NCI-H1694 (cell line): ENCODE measurements around the gene EXTL2.
A peak's percentile ranks its signal among the peaks of the same experiment; 100 is the strongest.
"Not testable (repeated sequence)": the region's sequence is repeated elsewhere in the genome, so short reads cannot be mapped to it uniquely, and the experiment has no call there.

Experiments used
- DNase-seq: peaks from one replicate; lab custom pipeline; 2025; lab: John Stamatoyannopoulos, UW

Gene EXTL2

GRCh38 chr1:100902365-100902764 lies 7.7 kb upstream of the EXTL2 start:
- DNase-seq, result no peak

DNA sequence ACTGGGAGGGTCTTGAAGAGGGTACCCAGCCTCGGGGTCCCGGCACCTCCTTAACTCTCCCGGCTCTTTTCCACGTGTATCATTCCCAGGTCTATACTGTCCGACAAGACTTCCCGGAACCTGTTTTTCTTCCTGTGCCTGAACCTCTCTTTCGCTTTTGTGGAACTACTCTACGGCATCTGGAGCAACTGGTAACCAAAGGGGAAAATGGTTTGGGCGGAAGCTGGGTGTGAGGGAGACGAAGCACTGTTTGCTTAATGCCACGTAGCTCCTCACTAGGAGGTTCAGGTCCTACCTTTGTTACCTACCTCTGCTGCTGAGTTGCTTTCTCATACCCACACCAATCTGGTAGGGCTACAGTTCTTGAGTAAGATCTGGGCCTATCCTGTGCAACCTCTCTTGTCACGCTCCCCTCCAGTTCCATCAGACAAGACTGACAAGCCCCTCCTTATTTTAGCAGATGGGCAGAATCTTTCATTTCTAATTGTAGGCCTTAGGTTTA lies 1.9 kb upstream of the EXTL2 start:
- DNase-seq, result peak; percentile 6

GRCh38 chr1:100895540-100896480 lies 1.2 kb upstream of the EXTL2 start, which contains the start of gene SLC30A7:
Gene SLC30A7 (plus strand): TSS chr1:100896090. CDS start chr1:100896263, 173 bp downstream.
- peak; percentile 92 for DNase-seq

DNA sequence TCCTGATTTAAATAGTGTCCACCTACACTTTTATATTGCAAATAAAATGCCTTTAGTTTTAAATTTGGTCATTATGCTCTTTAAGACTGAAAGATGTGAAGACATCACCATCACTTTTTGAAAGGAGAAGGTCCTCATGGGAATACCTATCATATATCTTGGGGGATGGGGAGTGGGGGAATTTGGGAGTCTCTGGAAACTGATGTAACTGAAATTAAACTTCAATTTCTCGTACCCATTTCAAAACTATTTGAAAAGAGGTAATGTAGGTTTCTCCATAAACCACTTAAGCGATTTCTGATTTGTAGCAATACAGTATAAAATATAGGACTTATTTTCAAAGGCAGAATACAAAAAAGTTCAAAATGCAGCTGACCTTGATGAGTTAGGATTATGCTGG lies 924 bp downstream of the EXTL2 start:
- no peak for DNase-seq

DNA sequence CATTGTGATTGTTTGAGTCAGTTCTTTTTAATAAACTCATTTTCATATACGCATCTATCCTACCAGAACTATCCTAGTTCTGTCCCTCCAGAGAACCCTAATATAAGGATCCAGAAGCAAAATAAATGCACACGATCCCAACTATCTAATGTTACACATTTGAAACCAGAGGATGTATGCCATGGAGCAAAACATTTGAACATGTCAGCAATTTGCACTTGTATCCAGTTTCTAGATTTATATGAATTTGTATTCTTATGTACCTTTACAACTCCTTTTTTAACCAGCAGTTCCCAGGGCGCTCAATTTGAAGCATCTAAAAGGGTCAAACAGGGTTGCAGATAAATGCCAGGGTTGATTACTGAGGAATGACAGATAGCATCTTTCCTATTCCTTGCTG lies 2.1 kb downstream of the EXTL2 start:
- DNase-seq, result no peak

DNA sequence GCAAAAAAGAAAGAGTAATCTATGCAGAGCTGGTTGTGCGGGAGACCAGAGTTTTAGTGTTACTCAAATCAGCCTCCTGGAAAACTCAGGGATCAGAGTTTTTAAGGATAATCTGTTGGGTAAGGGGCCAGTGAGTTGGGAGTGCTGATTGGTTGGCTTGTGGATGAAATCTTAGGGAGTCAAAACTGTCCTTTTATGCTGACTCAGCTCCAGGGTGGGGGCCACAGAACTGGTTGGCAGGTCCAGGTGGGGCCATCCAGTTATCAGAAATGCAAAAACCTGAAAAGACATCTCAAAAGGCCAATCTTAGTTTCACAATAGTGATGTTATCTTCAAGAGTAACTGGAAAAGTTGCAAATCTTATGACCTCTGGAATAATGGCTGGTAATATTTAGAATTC lies 3.3 kb downstream of the EXTL2 start:
- DNase-seq, result no peak

GRCh38 chr1:100889869-100890482 lies 4.7 kb downstream of the EXTL2 start:
- DNase-seq, result not testable (repeated sequence)

- DNase-seq, result not testable (repeated sequence)
Measured at GRCh38 chr1:100889007-100889406, 5.6 kb downstream of the EXTL2 start.

- no peak for DNase-seq
Measured at GRCh38 chr1:100883963-100884362, 10.7 kb downstream of the EXTL2 start.

DNA sequence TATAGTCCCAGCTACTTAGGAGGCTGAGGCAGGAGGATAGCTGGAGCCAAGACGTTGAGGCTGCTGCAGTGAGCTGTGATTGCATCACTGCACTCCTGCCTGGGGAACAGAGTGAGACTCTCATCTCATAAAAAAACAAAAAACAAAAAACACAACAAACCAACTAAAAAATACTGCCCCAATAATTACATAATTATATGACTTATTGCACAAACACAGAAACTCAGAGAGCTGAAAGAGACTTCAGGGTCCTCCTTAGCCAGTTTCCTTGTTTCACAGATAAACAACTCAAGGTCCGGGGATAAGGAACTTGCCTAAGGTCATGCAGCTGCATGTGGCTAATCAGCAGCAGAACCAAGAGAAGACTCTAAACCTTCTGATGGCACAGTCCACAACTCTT lies 11.9 kb downstream of the EXTL2 start:
- DNase-seq, result no peak

DNA sequence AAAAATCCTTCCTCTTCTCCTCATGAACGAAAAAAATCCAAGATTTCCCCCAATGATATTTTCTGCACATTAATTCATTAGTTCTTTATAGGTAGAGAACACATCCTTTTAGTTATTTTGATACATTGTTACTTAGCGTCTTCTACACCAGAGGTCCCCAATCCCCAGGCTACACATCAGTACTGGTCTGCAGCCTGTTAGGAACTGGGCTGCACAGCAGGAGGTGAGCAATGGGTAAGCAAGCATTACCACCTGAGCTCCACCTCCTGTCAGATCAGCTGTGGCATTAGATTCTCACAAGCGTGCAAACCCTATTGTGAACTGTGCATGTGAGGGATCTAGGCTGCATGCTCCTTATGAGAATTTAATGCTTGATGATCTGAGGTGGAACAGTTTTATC lies 13.0 kb downstream of the EXTL2 start:
- DNase-seq, result no peak

DNA sequence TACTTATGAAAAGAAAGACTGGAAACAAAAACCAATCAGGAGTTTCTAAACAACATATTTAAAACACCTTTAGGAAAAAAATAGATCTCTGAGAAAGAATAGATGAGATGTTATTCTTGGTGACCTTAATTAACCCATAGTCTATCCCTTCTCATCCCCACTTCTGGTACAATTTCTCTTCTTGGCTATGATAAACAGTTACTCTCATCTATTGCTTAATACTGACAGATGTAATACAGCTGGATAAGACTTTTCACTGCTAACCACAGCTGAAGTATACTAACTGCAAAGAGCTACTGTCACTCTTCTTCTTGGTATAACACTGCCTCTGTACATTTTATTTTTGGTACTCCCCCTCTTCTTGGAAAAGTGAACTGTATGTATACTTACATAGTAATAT lies 15.2 kb downstream of the EXTL2 start:
- no peak for DNase-seq

- DNase-seq, result no peak
Measured at GRCh38 chr1:100876291-100876690, 18.4 kb downstream of the EXTL2 start.

DNA sequence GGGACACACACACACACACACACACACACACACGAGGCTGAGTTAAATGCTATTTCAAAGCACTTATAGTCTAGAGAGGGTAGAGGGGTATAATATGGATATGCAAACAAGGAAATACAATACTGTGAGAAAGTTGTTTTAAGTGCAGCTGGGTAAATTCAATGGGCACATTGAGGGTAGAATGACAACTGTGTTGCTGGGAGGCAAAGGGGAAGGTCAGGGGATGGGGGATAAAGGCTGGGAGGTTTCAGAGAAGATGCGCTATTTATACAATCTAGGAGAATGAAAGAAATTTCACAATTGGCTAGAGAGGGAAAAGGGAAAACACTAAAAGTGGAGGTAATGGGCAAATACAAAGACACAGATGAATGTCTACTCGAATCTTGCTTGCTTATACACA lies 19.4 kb downstream of the EXTL2 start:
- no peak for DNase-seq

GRCh38 chr1:100874433-100874832 lies 20.2 kb downstream of the EXTL2 start:
- no peak for DNase-seq

DNA sequence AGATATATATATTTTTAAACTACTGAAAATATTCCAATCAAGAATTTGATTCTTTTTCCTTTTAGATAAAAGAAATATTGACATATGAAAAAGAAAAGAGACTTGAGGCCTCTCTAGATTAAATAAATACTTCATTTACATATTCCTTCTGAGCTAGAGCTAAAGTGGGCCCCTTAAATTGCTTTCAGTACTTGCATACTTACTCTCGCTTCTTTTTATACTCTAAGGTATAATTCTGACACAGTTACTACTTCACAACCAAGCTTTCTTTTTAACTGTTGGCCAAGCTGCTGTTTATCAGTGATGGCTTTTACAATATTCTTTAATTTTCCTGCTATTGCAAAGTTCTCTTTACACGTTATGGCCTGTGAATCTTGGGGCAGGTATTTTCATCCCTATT lies 24.6 kb downstream of the EXTL2 start:
- no peak for DNase-seq

GRCh38 chr1:100868364-100868995 lies 26.2 kb downstream of the EXTL2 start:
- DNase-seq, result peak; percentile 33

DNA sequence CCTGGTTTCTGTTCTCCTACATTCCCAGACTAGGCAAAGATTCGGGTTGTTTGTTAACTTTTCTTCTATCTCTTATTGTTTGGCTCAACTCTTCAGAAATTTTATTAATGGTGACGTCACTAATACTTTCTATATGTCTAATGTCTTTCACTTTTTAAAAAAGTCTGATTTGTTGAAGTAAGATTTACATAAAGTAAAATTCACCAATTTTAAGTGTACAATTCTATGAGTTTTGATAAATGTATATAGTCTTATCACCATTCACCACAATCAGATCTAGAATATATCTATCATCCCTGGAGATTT lies 27.8 kb downstream of the EXTL2 start:
- no peak for DNase-seq

DNA sequence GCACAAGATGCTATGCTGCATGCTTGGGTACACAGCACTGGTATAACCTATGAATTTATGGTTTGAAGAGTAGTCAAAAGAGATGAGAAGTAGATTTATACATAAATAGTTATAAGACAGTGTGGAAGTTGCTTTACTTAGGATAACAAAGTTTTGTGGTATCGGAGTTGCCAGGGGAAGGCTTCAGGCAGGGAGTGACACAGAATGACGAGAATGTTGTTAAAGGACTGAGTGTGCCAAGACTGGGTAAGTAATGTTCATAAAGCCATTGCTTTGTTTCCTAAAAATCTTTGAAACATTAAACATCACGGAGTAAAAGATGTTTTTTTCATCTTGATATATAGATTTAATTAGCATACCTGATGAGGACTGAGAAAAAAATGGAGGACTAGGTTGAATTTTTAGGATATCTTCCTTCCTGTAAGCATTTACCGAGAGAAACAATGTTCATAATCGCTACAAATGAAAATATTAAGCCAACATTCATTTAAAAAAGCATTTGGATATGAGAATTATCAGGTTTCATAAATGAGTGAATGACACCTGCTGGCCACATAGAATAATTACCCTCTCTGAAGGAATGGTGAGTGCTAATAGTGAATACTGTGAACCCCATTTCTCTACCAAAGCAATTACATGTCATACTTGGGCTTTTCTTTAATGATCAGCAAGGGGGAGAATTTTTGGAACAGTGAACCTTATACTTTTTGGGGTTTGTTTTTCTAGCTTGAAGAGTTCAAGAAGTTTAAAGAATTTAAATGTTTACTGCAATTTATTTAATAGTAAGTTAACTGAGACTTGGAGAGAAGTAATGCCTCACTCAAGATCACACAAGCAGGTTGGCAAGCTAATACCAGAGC lies 28.4 kb downstream of the EXTL2 start:
- DNase-seq, result peak; percentile 50

- no peak for DNase-seq
Measured at GRCh38 chr1:100862591-100862990, 32.1 kb downstream of the EXTL2 start.

DNA sequence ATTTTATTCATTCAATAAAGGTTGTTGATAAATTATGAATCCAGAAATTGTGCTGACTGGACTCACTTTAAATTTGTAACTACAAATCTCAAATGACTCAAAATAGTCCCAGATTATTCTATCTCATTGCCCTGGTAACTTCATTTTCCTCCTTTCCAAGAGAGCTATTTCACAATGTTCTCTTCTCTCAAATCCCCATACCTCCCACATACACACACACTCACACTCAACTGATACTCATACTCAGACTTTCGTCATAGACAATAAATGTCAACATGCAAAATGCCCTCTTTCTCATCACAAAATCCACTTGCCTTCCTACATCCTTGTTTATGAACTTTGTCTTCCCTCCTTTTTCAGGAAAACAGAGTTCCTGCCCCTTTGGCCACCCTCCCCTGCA lies 33.3 kb downstream of the EXTL2 start:
- DNase-seq, result no peak
